T1000 (cell line): ENCODE results near the gene ANAPC7.
"Not testable (repeated sequence)": the region's sequence is repeated elsewhere in the genome, so short reads cannot be mapped to it uniquely, and the experiment has no call there.

Experiments
- DNase-seq: peaks from one replicate; lab custom pipeline; 2025; ENCODE audit warnings: mixed read lengths; lab: John Stamatoyannopoulos, UW

Gene ANAPC7

DNA sequence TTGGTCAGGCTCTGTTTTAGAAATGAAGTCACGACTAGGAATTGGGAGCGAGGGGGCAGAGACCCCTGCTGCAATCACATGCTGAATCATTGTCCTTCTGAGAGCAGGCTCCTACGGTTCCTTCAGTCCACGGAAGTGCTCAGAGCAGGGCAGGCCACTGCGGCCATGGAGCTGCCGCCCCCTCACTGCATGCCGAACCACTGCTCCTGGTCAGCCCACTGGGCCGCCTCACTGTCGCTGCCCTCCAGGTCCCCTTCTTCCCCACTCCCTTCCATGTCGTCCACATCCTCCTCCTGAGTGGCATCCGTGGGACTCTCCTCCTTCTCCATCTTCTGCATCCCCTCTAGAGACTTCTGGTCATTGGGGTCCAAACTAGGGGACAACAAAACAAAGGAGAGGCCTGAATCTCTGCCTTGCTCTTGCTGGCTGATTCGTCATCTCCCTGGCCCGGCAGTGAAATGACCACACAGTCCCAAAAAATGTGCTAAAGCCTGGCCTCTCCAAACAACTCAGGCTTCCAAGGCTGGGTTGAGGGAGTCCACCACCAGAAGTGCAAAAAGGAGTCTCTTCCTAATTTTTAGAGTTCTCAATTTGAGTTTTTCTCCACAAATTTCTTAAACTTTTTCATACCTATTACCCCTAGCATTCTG lies 29.4 kb downstream of the ANAPC7 start:
- DNase-seq, result no peak

DNA sequence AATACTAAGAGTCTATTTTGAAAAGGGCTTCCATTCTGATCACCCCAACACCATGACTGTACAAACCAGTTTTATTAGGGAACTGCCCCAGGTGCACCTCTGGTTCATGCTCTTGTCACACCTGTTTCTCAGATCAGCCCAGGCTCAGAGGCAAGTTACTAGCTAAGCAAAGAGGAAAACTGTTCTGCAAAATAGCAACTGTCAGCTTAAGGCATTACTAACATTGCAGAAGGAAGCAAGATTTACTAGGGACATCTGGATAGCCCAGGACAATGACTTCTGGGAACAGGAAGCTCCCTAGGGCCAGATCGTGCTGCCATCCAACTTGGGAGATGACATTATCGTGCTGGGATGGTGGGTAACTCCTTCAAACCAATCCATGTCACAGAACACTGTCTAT lies 30.1 kb downstream of the ANAPC7 start:
- no peak for DNase-seq

DNA sequence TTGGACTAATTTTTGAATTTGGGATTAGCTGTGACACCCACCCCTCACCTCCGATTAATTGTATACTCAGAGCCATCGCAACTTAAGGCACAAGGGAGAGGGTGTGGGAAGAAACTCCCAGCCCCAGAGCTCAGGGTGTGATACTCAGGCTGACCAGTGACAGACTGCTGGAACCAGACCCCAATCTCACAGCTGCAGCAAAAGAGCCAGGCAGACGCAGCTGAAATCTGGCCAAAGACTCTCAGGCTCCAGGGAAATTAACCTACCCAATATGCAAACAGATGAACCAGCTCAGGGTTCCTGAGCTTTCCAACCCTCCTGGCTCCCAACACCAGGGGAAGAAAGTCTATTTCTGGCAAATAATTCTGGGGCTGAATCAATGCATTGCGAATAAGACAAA lies 30.5 kb downstream of the ANAPC7 start:
- DNase-seq, result no peak

DNA sequence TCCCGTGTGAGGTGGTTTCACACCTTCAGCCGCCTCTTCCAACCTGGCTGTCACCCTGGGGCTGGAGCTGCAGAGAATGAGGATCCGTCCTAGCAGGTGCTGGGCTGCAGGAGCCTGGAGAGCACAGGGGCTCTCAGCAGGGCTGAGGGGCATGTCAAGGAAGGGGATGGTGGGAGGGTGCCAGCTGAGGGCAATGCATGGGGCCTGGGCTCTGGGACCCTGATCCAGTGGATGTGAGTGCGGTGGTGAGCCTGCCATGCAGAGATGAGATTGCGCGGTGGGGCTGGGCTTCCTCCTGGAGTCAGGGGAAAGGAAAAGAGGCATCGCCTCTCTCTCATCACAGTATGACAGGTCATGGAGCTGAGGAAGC lies 31.5 kb downstream of the ANAPC7 start:
- no peak for DNase-seq

DNA sequence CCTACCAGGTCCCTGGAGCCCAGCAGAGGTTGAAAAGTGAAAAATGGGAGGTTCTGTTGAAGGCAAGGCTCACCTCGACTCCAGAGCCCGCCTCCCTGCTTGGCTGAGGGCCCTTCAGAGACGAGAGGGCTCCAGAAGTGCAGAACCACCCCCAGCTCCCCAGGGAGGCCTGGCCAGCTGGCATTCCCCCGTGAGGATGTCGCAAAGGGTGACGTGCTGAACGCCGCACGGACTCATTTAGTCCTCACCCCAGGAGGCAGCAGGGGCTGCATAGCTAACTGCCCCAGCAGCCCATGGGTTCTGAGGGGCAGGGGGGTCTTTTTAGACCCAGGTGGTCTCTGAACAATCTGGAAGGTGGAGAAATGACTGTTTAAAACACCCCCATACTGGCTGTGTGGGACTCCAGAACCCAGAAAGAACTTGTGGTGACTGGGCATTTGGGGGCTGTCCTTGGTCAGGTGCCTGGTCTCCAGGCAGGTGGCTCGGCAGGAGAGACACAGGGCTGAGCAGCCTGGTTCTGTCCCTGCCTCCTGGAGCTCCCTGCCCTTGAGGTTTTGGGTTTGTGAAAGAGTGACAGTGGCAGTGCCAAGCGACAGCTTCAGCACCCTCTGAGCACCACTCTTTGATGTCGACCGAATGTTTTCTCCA lies 32.0 kb downstream of the ANAPC7 start:
- no peak for DNase-seq

GRCh38 chr12:110370732-110371231 lies 32.7 kb downstream of the ANAPC7 start:
- no peak for DNase-seq

DNA sequence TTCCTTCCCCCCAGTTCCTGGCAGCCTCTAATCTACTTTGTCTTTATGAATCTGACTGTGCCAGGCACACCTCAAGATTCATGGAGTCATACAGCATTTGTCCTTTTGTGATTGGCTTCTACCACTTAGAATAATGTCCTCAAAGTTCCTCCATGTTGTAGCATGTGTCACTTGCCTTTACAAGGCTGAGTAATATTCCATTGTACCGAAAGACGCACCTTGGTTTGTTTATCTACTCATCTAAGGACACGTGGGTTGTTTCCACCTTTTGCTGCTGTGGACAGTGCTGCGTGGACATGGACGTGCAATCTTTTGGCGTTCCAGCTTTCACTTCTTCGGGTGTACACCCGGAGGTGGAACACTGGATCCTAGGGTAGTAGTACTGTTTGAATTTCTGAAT lies 33.5 kb downstream of the ANAPC7 start:
- no peak for DNase-seq

DNA sequence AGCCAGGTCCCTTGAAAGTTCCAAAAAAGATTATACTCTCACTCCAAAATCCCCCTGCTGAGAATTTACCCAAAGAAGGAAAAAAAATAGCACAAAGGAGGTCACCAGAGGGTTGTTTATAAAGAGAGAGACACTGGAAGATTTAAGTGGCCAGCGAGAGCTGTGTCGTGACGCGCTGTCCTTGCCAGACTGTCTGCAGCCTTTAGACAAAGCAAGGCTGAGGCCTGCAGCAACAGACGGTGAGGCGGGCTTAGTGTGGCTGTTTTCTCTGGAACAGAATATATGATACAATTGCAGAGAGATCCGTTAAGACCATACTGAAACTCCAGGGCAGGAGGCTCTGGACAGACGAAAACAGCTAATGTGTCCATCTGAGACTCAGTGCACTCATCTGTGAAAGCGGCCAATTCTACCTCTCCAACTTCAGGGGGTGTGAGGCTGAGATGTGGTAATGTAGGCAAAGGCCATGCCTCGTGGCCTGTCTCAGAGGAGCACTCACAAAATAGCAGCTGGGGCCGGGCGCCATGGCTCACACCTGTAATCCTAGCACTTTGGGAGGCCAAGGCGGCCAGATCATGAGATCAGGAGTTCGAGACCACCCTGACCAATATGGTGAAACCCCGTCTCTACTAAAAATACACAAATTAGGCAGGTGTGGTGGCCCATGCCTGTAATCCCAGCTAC lies 36.2 kb downstream of the ANAPC7 start:
- DNase-seq, result no peak

DNA sequence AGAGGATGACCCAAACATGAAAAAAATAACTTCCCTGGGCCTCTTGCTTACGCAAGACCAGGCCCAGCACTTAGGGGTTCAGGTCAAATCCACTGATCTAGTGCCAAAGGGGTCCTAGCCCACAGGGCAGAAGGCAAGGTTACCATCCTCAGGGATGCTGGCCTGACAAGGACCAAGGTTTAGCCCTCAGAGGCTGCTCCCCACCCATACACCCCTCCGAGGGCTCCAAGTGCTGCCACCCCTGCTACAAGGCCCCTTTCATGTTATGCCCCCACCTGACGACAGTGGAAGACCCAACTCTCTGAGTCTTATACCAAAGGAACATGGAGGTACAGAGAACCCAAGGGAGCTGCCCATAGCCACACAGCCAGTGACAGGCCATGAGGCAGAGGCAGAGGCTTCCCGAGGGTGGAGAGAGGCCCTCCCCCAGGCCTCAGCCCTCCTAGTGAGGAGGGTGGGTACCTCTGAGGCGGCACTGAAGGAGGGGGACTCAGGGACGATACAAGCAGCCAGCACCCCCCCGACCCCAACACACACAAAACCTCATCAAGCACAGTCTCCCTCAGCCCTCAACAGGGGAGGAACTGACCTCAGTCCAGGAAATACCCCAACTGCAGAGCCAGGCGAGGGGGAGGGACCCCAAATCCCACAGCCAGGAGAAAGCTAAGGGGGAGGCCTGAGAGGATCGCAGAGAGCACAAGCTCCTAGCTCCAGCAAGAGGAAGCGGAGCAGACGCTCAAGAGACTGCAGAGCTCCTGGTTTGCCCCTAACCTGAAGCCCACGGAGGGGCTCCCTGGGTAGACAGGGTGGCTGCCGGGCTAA lies 37.0 kb downstream of the ANAPC7 start:
- DNase-seq, result no peak

GRCh38 chr12:110365489-110366320 lies 37.8 kb downstream of the ANAPC7 start:
- no peak for DNase-seq

DNA sequence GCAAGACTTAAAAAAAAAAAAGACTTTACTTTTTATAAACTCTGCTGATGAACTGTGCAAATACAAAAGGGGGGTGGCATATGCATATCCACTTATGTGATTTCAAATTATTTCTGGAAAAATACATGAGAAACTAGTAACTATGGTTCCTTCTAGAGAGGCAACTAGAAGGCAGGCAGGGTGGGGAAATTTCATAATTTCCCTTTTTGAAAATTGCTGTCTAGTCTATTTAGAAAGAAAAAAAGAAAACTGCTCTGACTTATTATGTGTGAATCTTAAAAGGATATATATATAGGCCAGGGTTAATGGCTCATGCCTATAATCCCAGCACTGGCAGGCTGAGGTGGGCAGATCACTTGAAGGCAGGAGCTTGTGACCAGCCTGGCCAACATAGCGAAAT lies 42.3 kb downstream of the ANAPC7 start:
- DNase-seq, result no peak

DNA sequence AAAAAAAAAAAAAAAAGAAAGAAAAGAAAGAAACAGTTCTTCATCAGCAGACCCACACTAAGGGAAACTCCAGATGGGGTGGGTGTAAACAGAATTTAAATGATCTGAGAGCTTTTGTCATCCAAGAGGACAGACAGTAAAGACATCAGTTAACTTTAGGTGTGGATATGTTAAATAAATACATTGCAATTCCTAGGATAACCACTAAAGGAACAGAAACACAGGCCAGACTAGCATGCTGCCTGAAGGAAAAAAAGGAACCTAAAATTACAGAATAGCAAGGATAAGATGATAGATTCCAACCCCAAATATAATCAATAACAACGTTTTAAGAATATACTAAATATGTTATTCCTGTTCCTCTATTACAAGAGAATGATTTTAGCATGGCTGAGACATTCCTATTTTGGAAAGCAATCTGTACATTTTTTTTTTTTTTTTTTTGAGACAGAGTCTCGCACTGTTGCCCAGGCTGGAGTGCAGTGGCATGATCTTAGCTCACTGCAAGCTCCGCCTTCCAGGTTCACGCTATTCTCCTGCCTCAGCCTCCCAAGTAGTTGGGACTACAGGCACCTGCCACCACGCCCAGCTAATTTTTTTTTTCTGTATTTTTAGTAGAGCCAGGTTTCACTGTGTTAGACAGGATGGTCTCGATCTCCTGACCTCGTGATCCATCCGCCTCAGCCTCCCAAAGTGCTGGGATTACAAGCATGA lies 45.0 kb downstream of the ANAPC7 start:
- DNase-seq, result not testable (repeated sequence)

- DNase-seq, result no peak
Measured at GRCh38 chr12:110355073-110355472, 48.4 kb downstream of the ANAPC7 start.

DNA sequence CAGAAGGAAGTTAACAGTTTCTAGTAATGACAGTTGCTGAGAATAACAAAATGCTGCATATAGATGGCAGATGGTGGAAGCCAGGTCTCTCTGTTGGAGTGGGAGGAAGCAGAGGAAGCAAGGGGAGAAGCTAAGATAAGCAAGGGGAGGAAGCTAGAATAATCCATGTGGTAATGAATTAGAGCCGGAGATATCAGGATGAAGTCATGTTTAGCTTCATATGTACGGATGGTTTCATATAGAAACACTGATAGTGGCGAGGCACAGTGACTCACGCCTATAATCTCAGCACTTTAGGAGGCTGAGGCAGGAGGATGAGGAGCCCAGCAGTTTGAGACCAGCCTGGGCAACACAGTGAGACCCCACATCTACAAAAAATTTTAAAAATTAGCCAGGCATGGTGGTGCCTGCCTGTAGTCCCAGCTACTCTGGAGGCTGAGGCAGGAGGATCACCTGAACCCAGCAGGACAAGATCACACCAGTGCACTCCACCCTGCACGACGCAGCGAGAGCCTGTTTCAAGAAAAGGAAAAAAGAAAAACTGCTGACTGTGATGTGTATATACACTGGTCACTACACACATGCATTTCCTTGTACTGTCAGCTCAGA lies 49.2 kb downstream of the ANAPC7 start:
- no peak for DNase-seq

DNA sequence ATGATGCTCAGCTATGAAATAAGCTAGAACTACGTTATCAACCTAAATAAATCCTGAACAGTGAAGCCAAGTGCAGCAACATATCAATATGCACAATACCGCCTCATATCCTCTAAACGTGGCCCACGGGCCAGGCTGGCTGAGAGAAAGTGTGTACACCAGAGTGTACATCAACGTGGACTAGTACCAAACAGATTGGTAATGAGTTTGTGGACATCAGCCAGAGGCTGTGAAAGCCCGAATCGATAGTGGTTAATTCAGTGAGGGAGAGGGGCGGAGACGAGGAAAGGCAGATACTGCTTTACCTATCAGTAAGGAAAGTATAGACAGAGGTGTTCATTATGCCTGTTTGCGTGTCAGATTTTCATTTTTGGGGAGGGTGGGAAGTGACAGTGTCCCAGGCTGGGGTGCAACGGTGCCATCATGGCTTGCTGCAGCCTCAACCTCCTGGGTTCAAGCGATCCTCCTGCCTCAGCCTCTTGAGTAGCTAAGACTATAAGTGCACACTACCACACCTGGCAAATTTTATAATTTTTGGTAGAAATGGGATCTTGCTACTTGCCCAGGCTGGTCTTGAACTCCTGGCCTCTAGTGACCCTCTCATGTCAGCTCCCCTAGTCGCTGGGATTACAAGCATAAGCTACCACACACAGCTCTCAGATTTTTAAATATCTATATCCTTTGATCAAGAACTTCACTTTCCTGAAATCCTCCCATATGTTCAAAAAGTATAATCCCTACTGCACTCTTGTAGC lies 50.1 kb downstream of the ANAPC7 start:
- no peak for DNase-seq

- no peak for DNase-seq
Measured at GRCh38 chr12:110352401-110352800, 51.1 kb downstream of the ANAPC7 start.

DNA sequence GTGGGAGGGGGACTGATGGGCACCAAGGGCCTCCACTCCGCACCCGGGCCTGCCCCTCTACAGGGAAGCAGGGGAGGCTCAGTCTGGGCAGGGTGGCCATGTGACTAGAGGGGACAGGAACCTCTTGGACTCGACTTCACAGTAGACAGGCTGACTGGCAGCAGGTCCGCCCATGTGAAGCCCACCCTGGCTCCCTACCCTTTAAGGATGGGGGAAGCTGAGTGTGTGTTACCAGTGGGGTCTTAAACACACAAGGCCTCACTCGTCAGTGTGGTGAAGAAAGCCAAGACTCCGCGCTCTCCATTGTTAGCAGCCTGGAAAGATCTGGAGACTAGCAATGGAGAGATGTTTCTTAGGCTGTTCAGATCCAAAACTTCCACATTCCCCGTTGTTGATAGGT lies 52.4 kb downstream of the ANAPC7 start:
- no peak for DNase-seq

- DNase-seq, result no peak
Measured at GRCh38 chr12:110349514-110350151, 53.9 kb downstream of the ANAPC7 start.

DNA sequence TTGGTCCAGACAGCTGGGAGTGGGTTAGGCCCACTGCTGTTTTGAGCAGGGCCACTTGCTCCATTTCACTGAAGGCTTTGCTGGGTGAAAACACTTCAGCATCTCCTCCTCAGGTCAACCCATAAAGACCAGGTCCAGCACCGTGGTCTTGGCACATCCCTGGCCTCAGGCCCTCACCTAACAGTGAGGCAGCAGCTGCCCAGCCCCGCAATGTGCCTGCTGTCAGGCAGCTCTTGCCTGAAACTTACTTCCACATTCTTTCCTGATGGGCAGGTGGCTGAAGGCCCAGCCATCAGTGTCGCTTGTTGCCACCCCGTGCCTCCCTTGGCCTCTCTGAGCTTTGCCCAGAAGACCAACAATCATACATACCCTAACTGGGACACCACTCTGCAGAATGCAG lies 54.4 kb downstream of the ANAPC7 start:
- DNase-seq, result no peak
